Keratinocyte (primary cell): ENCODE data around the gene LRRC8C. TPM values are rescaled to one million over a fixed set of nuclear protein-coding genes. Genes with fewer than 3 reads are reported as not detected.

Experiments used
- DNase-seq: peaks from one replicate; pipeline ENCODE4 v3.0.0-alpha.2; 2011; ENCODE audit warnings: low read depth, missing footprints, low spot score
- FAIRE-seq: peaks from 2 replicates; lab custom pipeline; 2011; peaks lifted over from hg19 to GRCh38; lab: Jason Lieb, UNC
- H2AFZ ChIP-seq: 2 replicates; pipeline ENCODE4 v1.6.0; 2012; ENCODE audit warnings: low read length, control low read depth, inconsistent platforms; ENCODE audit not compliant: control insufficient read depth
- H3K27ac ChIP-seq: 2 replicates; pipeline ENCODE4 v1.5.1; 2011; ENCODE audit warnings: low read length; ENCODE audit not compliant: control insufficient read depth, insufficient read depth
- H3K27me3 ChIP-seq: 3 replicates; pipeline ENCODE4 v1.6.0; 2011; ENCODE audit warnings: low read length; ENCODE audit not compliant: control insufficient read depth, insufficient read depth; ENCODE audit errors: extremely low read depth
- H3K36me3 ChIP-seq, 2 experiments: 2 replicates in 1 of 2; 3 replicates in 1 of 2; pipeline ENCODE4 v1.5.1; 2011; ENCODE audit warnings: low read length in 2 of 2, mild to moderate bottlenecking in 1 of 2; ENCODE audit not compliant: control insufficient read depth in 2 of 2, insufficient read depth in 2 of 2; ENCODE audit errors: extremely low read depth in 1 of 2
- H3K4me1 ChIP-seq: 3 replicates; pipeline ENCODE4 v1.5.1; 2011; ENCODE audit warnings: low read length; ENCODE audit not compliant: control insufficient read depth, insufficient read depth; ENCODE audit errors: extremely low read depth
- H3K4me2 ChIP-seq: 3 replicates; pipeline ENCODE4 v1.6.0; 2011; ENCODE audit warnings: low read depth, low read length; ENCODE audit not compliant: control insufficient read depth, insufficient read depth; ENCODE audit errors: extremely low read depth
- H3K4me3 ChIP-seq, 3 experiments: fragments of 200-600 bp in 1 of 3; sonication (generic) in 1 of 3; 2 replicates in 2 of 3; 3 replicates in 1 of 3; pipeline ENCODE4 v1.5.1; 2011 to 2016; ENCODE audit warnings: low read length in 3 of 3, mild to moderate bottlenecking in 3 of 3, control low read depth in 2 of 3, inconsistent platforms in 1 of 3, low read depth in 1 of 3, mixed read lengths in 1 of 3, mixed run types in 1 of 3, moderate library complexity in 1 of 3; ENCODE audit not compliant: control insufficient read depth in 2 of 3, insufficient read depth in 2 of 3; ENCODE audit errors: extremely low read depth in 1 of 3
- H3K79me2 ChIP-seq: 2 replicates; pipeline ENCODE4 v1.6.0; 2012; ENCODE audit warnings: low read length; ENCODE audit not compliant: control insufficient read depth, insufficient read depth
- H3K9ac ChIP-seq: 3 replicates; pipeline ENCODE4 v1.6.0; 2011; ENCODE audit warnings: low read length; ENCODE audit not compliant: control insufficient read depth, insufficient read depth; ENCODE audit errors: extremely low read depth
- H3K9me1 ChIP-seq: 3 replicates; pipeline ENCODE4 v1.6.0; 2011; ENCODE audit warnings: low read length; ENCODE audit not compliant: control insufficient read depth, insufficient read depth; ENCODE audit errors: extremely low read depth
- H3K9me3 ChIP-seq: 2 replicates; pipeline ENCODE4 v1.5.1; 2012; ENCODE audit warnings: low read depth, low read length; ENCODE audit not compliant: control insufficient read depth
- H4K20me1 ChIP-seq: 3 replicates; pipeline ENCODE4 v1.6.0; 2011; ENCODE audit warnings: low read length; ENCODE audit not compliant: control insufficient read depth, insufficient read depth; ENCODE audit errors: extremely low read depth
- CTCF ChIP-seq, 3 experiments: IDR thresholded peaks in 1 of 3; conservative IDR thresholded peaks in 1 of 3; optimal IDR thresholded peaks in 1 of 3; 2 replicates in 2 of 3; 3 replicates in 1 of 3; pipeline versions ENCODE3 to v1.5.1; 2011; ENCODE audit warnings: low read length in 3 of 3, mild to moderate bottlenecking in 3 of 3, moderate library complexity in 2 of 3, control low read depth in 1 of 3, inconsistent platforms in 1 of 3; ENCODE audit not compliant: insufficient read depth in 2 of 3; ENCODE audit errors: extremely low read depth in 1 of 3
- EZH2 ChIP-seq: IDR thresholded peaks from one replicate; pipeline ENCODE4 v1.6.1; 2012; ENCODE audit warnings: inconsistent platforms, mild to moderate bottlenecking, low read length, moderate library complexity
- dilution Hi-C: fragments of 300-500 bp; cut with MboI; formaldehyde crosslinking; loops from one replicate; pipeline ENCODE4 v1.7.0; 2020; ENCODE audit warnings: low sequenced_read_pairs; ENCODE audit not compliant: extremely low pct_ligation_motif_present
- polyA plus RNA-seq, 5 experiments: library from polyadenylated mRNA; depleted of rRNA in 3 of 5; stranded (reverse) in 3 of 5; stranded (forward) in 1 of 5; unstranded in 1 of 5; fragments of >200 nt; gene quantifications; 1 replicate in 1 of 5; 2 replicates in 3 of 5; 3 replicates in 1 of 5; pipeline versions ENCODE4 v1.2.1 to v1.2.3, GENCODE V29; 2011 to 2012; ENCODE audit warnings: missing spikeins in 2 of 5, low read depth in 1 of 5, low replicate concordance in 1 of 5

LRRC8C gene
- polyA plus RNA-seq, 1 donor (not counting 4 experiments of a cell fraction or from before 2014, with no cell fraction given) = 18.4 TPM

GRCh38 chr1:89675677-89676076 is 42.8 kb downstream of the LRRC8C start:
- Histone ChIP-seq H2AFZ (no peak overlapping the region), H3K36me3 (peaks cover 0 to 5% of the 10 kb centered on the region in 2 experiments), H3K4me2 (no peak overlapping the region), H3K9me1 (no peaks in the 10 kb centered on the region), H3K79me2 (peaks cover 75% of the 10 kb centered on the region), H3K4me1 (peaks cover 14% of the 10 kb centered on the region), H3K9me3 (no peaks in the 10 kb centered on the region), H3K27me3 (no peaks in the 10 kb centered on the region), H3K27ac (no peak overlapping the region), H3K9ac (no peak overlapping the region), H4K20me1 (no peaks in the 10 kb centered on the region), H3K4me3 (no peak overlapping the region)
- DNase-seq (no peak), FAIRE-seq (no peak)
- TF ChIP-seq EZH2 = no peak
- no peak for TF ChIP-seq CTCF (optimal IDR thresholded peaks at IDR 0.05 in 1 of 3, IDR thresholded peaks at IDR 0.05 in 1 of 3, conservative IDR thresholded peaks at IDR 0.05 in 1 of 3; ENCODE audit: extremely low read depth in 1 of 3, insufficient read depth in 2 of 3, low read length in 3 of 3)
- dilution Hi-C loops = no loop called here

GRCh38 chr1:89681045-89681729 is 48.3 kb downstream of the LRRC8C start:
- no peak for TF ChIP-seq EZH2
- no peak for TF ChIP-seq CTCF (optimal IDR thresholded peaks at IDR 0.05 in 1 of 3, IDR thresholded peaks at IDR 0.05 in 1 of 3, conservative IDR thresholded peaks at IDR 0.05 in 1 of 3; ENCODE audit: extremely low read depth in 1 of 3, insufficient read depth in 2 of 3, low read length in 3 of 3)
- H3K27ac ChIP-seq = no peak overlapping the region
- H3K9me3 ChIP-seq = no peaks in the 10 kb centered on the region
- H3K27me3 ChIP-seq = no peaks in the 10 kb centered on the region
- no peak overlapping the region for H3K4me2 ChIP-seq
- no peak overlapping the region for H3K9ac ChIP-seq
- FAIRE-seq = no peak
- dilution Hi-C loops = no loop called here
- peaks cover 0 to 6% of the 10 kb centered on the region in 2 experiments for H3K36me3 ChIP-seq
- H3K9me1 ChIP-seq = no peaks in the 10 kb centered on the region
- no peak overlapping the region for H2AFZ ChIP-seq
- no peaks in the 10 kb centered on the region for H3K4me1 ChIP-seq
- no peak for DNase-seq
- H3K4me3 ChIP-seq = no peak overlapping the region
- H3K79me2 ChIP-seq = peaks cover 47% of the 10 kb centered on the region
- H4K20me1 ChIP-seq = no peaks in the 10 kb centered on the region
